HG02763 (cell line): ENCODE results near the gene CCNY.

Experiments used
- ATAC-seq: cut with Tn5 transposase; IDR thresholded peaks from one replicate; pipeline ENCODE4 v1.9.1; 2021; ENCODE audit warnings: mild to moderate bottlenecking, moderate library complexity; ENCODE audit not compliant: unreplicated experiment

Gene CCNY

GRCh38 chr10:35423505-35424306 lies 87.4 kb downstream of the CCNY start:
- ATAC-seq, result no peak

DNA sequence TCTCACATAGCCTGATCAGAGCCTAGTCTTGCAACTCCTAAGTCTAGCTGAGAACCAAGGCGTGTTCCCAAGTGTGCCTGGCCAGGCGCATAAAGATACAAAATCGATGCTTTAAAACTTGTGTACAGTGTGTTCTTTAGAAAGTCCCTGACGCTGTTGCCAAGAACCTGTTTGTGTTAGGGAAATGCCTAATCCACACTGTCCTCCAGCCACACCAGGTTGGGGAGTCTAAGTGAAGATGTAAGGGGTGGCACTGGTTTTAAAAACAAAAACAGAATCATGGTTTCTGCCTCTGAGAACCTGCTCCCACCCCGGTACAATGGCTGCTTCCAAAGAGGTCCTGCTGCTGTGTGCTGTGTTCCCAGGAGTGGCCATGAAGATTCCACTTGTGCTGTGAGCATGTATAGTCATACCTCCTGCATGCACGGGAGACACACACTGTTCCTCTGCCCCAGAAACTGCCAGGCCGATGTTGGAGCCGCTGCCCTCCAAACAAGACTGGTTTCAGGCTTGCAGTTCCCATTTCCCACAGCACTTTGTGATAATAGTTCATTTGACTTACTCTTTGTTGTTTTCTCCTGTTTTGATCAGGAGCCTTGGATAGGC lies 88.5 kb downstream of the CCNY start:
- no peak for ATAC-seq

- ATAC-seq, result no peak
Measured at GRCh38 chr10:35425595-35425994, 89.3 kb downstream of the CCNY start.

DNA sequence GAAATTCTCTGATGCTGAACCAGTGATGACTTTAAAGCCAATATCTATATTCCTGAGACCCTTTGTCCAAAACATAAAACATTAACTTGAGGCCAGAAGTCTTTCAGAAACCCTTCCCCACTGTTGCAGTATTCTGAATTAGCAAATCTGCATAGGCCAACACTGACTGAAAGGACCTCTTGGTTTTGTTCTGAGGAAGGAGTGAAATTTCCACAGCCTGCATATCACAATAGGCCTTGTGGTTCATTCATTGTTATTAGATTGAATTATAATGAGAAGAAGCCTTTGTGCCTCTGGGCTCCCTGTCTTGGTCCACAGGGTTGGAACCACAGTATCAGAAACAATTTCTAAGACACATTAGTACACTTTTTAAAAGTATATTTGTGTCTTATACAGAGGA lies 90.3 kb downstream of the CCNY start:
- no peak for ATAC-seq

DNA sequence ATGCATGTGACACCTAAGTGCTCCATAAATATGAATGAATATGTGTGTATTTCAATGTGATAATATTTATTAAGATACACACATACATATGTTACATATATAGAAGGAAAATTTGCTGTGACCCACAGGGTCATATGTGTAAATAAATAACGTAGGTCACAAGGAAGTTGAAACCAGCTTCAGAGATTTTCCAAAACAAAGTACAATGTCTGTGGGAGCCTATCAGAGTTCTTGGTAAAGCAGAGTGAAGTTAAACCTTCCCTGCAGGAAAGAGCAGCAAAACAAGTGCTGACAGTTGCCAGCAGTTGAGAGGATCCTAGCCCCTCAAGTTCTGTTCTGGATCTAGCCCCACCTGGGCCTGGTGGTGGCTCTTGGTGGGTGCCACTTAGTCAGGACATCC lies 91.2 kb downstream of the CCNY start:
- no peak for ATAC-seq

GRCh38 chr10:35428521-35428920 lies 92.2 kb downstream of the CCNY start:
- ATAC-seq, result no peak

- ATAC-seq, result no peak
Measured at GRCh38 chr10:35432781-35433338, 96.6 kb downstream of the CCNY start.

GRCh38 chr10:35433851-35434426 lies 97.6 kb downstream of the CCNY start:
- no peak for ATAC-seq

- ATAC-seq, result no peak
Measured at GRCh38 chr10:35434533-35434932, 98.2 kb downstream of the CCNY start.

DNA sequence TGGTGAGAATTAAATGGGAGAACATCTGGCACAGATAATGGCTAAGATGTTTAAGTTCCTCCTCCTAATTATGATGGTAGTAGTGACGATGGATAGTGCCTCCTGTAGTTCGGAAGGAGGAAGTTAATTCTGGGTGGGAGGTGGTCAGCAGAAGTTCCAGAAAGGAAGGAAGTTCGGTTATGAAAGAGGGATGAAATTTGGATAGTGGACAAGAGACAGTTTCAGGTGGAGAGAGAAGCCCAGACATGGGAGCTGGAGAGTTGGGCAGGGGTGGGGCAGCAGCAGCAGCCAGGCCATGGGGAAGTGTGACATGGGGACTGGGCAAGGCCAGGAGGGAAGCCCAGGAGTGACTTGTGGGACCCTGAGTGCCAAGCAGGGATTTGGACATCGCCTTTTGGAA lies 99.5 kb downstream of the CCNY start:
- no peak for ATAC-seq

DNA sequence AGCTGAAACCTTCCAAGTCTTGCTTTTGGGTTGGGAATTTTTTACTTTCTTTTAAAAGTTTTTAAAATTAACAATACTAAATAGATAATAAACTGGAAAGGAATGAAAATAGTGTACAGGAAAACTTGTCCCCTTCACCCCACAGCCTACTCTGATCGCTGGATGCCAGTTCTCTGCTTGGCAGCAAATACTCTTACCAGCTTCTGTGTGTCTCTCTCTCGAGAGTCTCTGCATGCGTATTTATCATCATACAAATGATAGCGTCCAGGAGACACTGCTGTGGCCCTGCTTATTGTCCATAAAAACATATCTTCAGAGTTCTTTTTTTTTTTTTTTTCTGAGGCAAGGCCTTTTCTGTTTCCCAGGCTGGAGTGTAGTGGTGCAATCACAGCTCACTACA lies 101.5 kb downstream of the CCNY start:
- no peak for ATAC-seq

GRCh38 chr10:35438718-35439571 lies 102.6 kb downstream of the CCNY start:
- no peak for ATAC-seq

DNA sequence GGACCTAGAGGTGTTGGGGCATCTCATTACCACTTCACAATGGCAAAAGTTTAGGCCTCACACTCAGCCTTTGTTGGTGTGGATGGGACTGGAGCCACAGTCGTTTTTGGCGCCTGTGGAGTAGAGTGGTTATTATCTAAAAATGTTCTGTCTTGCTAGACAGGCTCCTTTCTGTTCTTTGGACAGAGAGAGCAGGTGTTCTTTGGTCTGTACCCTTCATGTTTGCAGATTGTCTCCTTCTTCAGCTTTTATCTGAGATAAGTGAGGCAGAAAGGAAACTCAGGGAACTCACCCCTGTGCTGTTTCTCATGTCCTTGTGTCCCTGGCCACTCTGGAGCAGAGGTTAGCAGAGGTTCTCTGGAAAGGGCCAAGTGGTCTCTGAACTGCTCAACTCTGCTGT lies 103.7 kb downstream of the CCNY start:
- no peak for ATAC-seq

GRCh38 chr10:35442028-35442427 lies 105.7 kb downstream of the CCNY start:
- no peak for ATAC-seq

DNA sequence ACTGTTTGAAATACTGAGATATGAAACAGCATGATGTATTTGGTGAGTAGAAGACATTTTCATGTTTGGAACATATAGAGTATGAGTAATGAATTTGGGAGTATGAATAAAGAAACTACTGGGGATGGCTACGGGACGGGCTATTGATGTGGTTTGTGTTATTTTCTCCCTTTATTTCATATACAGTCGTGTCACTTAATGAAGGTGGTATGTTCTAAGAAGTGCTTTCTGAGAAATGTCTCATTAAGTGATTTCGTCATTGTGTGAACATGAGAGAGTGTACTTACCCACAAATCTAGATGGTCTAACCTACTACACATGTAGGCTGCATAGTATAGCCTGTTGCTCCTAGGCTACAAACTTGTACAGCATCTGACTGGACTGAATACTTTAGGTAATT lies 106.3 kb downstream of the CCNY start:
- no peak for ATAC-seq

GRCh38 chr10:35443858-35444257 lies 107.5 kb downstream of the CCNY start:
- ATAC-seq, result no peak

DNA sequence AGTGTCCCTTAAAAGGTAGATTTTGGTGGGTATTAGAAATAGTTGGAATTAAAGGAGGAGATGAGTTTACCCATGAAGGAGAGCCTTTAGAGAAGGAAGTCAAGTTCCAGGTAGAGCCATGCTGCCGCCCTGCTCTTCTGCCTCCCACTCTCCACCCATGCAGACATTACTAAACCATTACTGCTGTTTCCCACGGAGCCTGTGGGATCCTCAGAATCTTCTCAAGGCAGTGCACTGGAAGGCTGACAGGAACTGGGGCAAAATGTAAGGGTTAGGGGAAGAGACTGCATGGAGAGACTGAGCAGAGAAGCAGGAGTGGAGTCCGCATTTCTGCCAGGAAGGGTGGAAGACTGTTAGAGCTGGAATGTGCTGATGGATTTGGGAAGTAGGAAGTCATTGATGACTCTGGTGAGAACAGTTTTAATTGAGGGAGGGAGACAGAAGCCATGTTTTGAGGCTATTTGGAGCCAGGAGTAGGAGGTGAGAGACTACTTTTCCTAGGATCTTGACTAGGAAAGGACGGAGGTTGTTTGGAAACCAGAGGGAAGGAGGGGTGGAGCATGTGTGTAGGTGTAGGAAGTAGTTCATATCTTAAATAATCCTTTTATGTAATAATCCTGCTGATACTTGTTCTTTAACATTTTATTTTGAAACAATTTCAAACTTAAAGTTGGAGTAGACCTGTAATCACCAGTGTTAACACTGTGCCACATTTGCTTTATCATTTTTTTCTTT lies 109.0 kb downstream of the CCNY start:
- ATAC-seq, result no peak

- ATAC-seq, result no peak
Measured at GRCh38 chr10:35446439-35446838, 110.1 kb downstream of the CCNY start.

DNA sequence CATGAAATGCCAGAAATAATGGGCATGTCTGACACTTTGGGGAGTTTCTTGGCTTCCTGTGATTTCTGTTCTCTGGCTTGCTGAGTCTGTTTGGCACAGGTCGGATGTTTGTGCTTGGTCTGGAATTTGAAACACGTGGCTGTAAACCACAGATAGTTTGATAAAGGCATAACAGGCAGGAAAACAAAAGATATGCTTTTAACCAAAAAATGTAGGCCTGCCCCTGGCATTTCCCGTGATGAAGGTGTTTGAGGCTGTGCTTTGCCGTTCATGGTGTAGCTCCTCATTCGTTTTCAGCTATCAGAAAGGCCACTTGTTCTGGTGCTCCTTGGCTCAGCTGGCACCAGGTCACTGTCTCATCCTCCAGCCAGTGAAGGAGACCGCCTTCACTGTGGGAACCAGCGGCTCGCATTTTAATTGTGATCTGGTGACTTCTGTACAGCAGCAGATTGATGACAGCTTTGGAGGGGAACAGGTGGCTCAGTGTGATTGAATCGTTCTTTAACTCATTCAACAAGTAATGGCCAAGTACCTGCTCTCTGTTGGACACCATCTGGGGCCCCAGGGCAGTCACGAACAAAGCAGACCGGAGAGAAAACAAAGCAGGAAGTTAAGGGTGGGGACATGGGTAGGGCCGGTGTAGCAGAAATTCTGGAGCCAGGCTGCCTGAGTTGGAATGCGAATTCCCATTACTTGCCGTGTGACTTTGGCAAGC lies 111.5 kb downstream of the CCNY start:
- ATAC-seq, result no peak
